ENCODE data around the gene PGRMC1.
"Not testable (repeated sequence)": the region's sequence is repeated elsewhere in the genome, so short reads cannot be mapped to it uniquely, and the experiment has no call there.

Gene PGRMC1

GRCh38 chrX:119190831-119191230 is 45.3 kb upstream of the PGRMC1 start:
- no peak overlapping the region for H3K4me3 ChIP-seq (ENCODE audit: low read depth, low read length)
- TF ChIP-seq CTCF (IDR thresholded peaks at IDR 0.05; ENCODE audit: low read depth, low read length, missing control alignments), result no peak
- no peak for DNase-seq (ENCODE audit: low read depth)

GRCh38 chrX:119194621-119195020 is 41.5 kb upstream of the PGRMC1 start:
- peak; percentile 15 for TF ChIP-seq CTCF (IDR thresholded peaks at IDR 0.05; ENCODE audit: low read depth, low read length, missing control alignments)
- H3K4me3 ChIP-seq (ENCODE audit: low read depth, low read length), result no peak overlapping the region
- DNase-seq (ENCODE audit: low read depth), result no peak

DNA sequence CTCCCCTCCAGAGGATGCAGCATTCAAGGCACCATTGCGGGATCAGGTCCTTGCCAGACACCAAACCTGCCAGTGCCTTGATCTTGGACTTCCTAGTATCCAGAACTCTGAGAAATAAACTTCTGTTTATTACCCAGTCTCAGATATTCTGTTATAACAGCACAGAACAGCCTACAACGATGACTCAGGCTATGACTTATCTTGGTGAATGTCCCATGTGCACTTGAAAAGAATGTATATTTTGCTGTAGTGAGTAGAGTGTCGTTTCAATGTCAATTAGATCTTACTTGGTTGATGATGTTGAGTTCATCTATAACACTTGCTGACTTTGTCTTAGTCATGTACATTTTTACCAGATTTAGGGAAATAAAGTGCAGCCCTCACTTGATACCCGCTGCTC is 34.5 kb upstream of the PGRMC1 start:
- no peak for DNase-seq (ENCODE audit: low read depth)
- TF ChIP-seq CTCF (IDR thresholded peaks at IDR 0.05; ENCODE audit: low read depth, low read length, missing control alignments), result no peak
- H3K4me3 ChIP-seq (ENCODE audit: low read depth, low read length), result no peak overlapping the region

GRCh38 chrX:119206203-119206602 is 29.9 kb upstream of the PGRMC1 start:
- DNase-seq (ENCODE audit: low read depth), result no peak
- H3K4me3 ChIP-seq (ENCODE audit: low read depth, low read length), result no peak overlapping the region
- no peak for TF ChIP-seq CTCF (IDR thresholded peaks at IDR 0.05; ENCODE audit: low read depth, low read length, missing control alignments)

GRCh38 chrX:119207483-119207882 is 28.6 kb upstream of the PGRMC1 start:
- not testable (repeated sequence) for H3K4me3 ChIP-seq (ENCODE audit: low read depth, low read length); DNase-seq (ENCODE audit: low read depth)

GRCh38 chrX:119208401-119209057 is 27.6 kb upstream of the PGRMC1 start:
- no peak overlapping the region for H3K4me3 ChIP-seq (ENCODE audit: low read depth, low read length)
- TF ChIP-seq CTCF (IDR thresholded peaks at IDR 0.05; ENCODE audit: low read depth, low read length, missing control alignments), result no peak
- DNase-seq (ENCODE audit: low read depth), result no peak

GRCh38 chrX:119210931-119211648 is 25.0 kb upstream of the PGRMC1 start:
- not testable (repeated sequence) for H3K4me3 ChIP-seq (ENCODE audit: low read depth, low read length); DNase-seq (ENCODE audit: low read depth)

DNA sequence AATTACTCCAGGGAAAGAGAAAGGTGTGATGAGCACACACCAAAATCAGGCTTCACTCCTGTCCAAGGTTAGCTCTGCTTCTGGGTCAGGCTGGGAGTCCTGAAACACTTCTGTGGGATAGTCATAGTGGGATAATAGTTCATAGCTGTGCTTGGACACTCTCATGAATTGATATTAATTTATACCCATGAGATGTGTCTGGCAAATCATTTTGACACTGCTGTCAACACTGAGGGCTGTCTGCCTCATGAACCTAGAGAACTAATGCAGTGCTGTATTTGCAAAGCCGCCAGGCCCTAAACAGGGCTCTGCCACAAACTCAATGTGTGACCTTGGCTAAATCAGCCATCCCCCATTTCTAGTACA is 24.5 kb upstream of the PGRMC1 start:
- TF ChIP-seq CTCF (IDR thresholded peaks at IDR 0.05; ENCODE audit: low read depth, low read length, missing control alignments), result no peak
- DNase-seq (ENCODE audit: low read depth), result no peak
- no peak overlapping the region for H3K4me3 ChIP-seq (ENCODE audit: low read depth, low read length)

All from GM12864 (cell line).